CD4-positive, alpha-beta T cell (primary cell): Measurements from ENCODE around the gene SLC35F1. TPM values are rescaled to one million over a fixed set of nuclear protein-coding genes. Genes with fewer than 3 reads are reported as not detected.

ENCODE experiments used
- ATAC-seq: fragments of 200-7000 bp; cut with Tn5 transposase; one replicate; pipeline ENCODE4 v1.10.0; 2022; ENCODE audit warnings: mild to moderate bottlenecking; ENCODE audit not compliant: poor library complexity
- CTCF ChIA-PET: fragments of 350-600 bp; sonication (Branson Sonifier 250); formaldehyde crosslinking; loops from one replicate; lab custom pipeline; 2021; ENCODE audit warnings: antibody characterized with exemption, inconsistent platforms; lab: Charles Lee
- POLR2A ChIA-PET: fragments of 350-600 bp; sonication (Branson Sonifier 250); formaldehyde crosslinking; loops from one replicate; lab custom pipeline; 2021; ENCODE audit warnings: antibody characterized with exemption, inconsistent platforms; lab: Charles Lee
- DNase-seq, 14 experiments: peaks; one replicate each; pipeline ENCODE4 v3.0.0-alpha.2; 2013 to 2020; ENCODE audit warnings: mixed read lengths in 2 of 14
- H3K27ac ChIP-seq, 2 donors: one replicate each; pipeline versions ENCODE4 v1.5.1 to v1.7.0; 2013; ENCODE audit warnings: low read length in 2 of 2, low read depth in 1 of 2, mild to moderate bottlenecking in 1 of 2
- H3K27me3 ChIP-seq, 2 experiments: 1 replicate in 1 of 2; 2 replicates in 1 of 2; pipeline versions ENCODE4 v1.6.1 to v1.7.0; 2013; ENCODE audit warnings: low read length in 2 of 2, control low read depth in 1 of 2, mild to moderate bottlenecking in 1 of 2, moderate library complexity in 1 of 2; ENCODE audit not compliant: insufficient read depth in 2 of 2, control insufficient read depth in 1 of 2
- H3K36me3 ChIP-seq: one replicate; pipeline ENCODE4 v1.6.1; 2013; ENCODE audit warnings: low read length, control low read depth; ENCODE audit not compliant: insufficient read depth
- H3K4me1 ChIP-seq: one replicate; pipeline ENCODE4 v1.6.1; 2013; ENCODE audit warnings: low read length, control low read depth; ENCODE audit not compliant: insufficient read depth
- H3K4me3 ChIP-seq: one replicate; pipeline ENCODE4 v1.5.1; 2013; ENCODE audit warnings: mild to moderate bottlenecking, low read length, moderate library complexity
- H3K9me3 ChIP-seq, 2 experiments: 1 replicate in 1 of 2; 2 replicates in 1 of 2; pipeline versions ENCODE4 v1.6.1 to v1.7.0; 2013; ENCODE audit warnings: low read length in 2 of 2, mild to moderate bottlenecking in 2 of 2, control low read depth in 1 of 2, moderate library complexity in 1 of 2; ENCODE audit not compliant: control insufficient read depth in 1 of 2, insufficient read depth in 1 of 2
- H3K27ac Mint-ChIP-seq: one replicate; pipeline ENCODE4 v1.8.0; 2020; ENCODE audit warnings: mixed read lengths
- H3K27me3 Mint-ChIP-seq: one replicate; pipeline ENCODE4 v1.8.0; 2021; ENCODE audit warnings: mixed read lengths
- H3K36me3 Mint-ChIP-seq: one replicate; pipeline ENCODE4 v1.8.0; 2021; ENCODE audit warnings: low read depth, mixed read lengths
- H3K4me1 Mint-ChIP-seq: one replicate; pipeline ENCODE4 v1.8.0; 2021; ENCODE audit warnings: low read depth, mixed read lengths
- H3K4me3 Mint-ChIP-seq: one replicate; pipeline ENCODE4 v1.8.0; 2020; ENCODE audit warnings: mild to moderate bottlenecking, mixed read lengths
- H3K9me3 Mint-ChIP-seq: one replicate; pipeline ENCODE4 v1.8.0; 2020; ENCODE audit warnings: mixed read lengths
- CTCF ChIP-seq: fragments of 200-600 bp; IDR thresholded peaks from one replicate; pipeline ENCODE4 v1.8.0; 2022; ENCODE audit warnings: antibody characterized with exemption, mild to moderate bottlenecking
- intact Hi-C, 2 experiments: fragments of 100-400 bp; cut with DNase I in 1 of 2; cut with micrococcal nuclease in 1 of 2; formaldehyde crosslinking; loops; one replicate each; pipeline versions ENCODE4 v1.15.1 to v1.9.0; 2023 to 2025; cut with DNase I, micrococcal nuclease
- total RNA-seq, 174 experiments: library from RNA in 2 of 174; stranded (reverse) in 2 of 174; gene quantifications; one replicate each; pipeline ENCODE4 v1.2.3 and lab custom pipeline; 2021 to 2026

SLC35F1 gene
- total RNA-seq, 2 experiments from 2014 or later, result not detected

GRCh38 chr6:117906507-117906957 lies 532 bp upstream of the SLC35F1 start:
- Mint-ChIP-seq H3K27ac (no peak overlapping the region), H3K27me3 (peaks cover 70% of the 10 kb centered on the region), H3K4me1 (peaks cover 4% of the 10 kb centered on the region), H3K4me3 (peak overlapping the region; percentile 71), H3K9me3 (no peaks in the 10 kb centered on the region), H3K36me3 (no peaks in the 10 kb centered on the region)
- no peak for ATAC-seq
- intact Hi-C loops, result no loop called here
- no peak overlapping the region for H3K27ac ChIP-seq
- TF ChIP-seq CTCF, result no peak
- ChIA-PET POLR2A (no interaction called here), CTCF (no interaction called here)
- H3K9me3 ChIP-seq, result peaks cover 0 to 8% of the 10 kb centered on the region in 2 experiments
- no peak for DNase-seq
- H3K4me1 ChIP-seq, result peaks cover 12% of the 10 kb centered on the region
- H3K36me3 ChIP-seq, result no peaks in the 10 kb centered on the region
- H3K4me3 ChIP-seq, result no peak overlapping the region
- H3K27me3 ChIP-seq, result peaks cover 36 to 64% of the 10 kb centered on the region in 2 experiments

- TF ChIP-seq CTCF, result no peak
- intact Hi-C loops, result no loop called here
- H3K36me3 ChIP-seq, result no peaks in the 10 kb centered on the region
- no peaks in the 10 kb centered on the region for H3K9me3 Mint-ChIP-seq
- no peaks in the 10 kb centered on the region for H3K36me3 Mint-ChIP-seq
- peaks cover 0 to 8% of the 10 kb centered on the region in 2 experiments for H3K9me3 ChIP-seq
- H3K4me3 ChIP-seq, result no peak overlapping the region
- peaks cover 74% of the 10 kb centered on the region for H3K27me3 Mint-ChIP-seq
- CTCF ChIA-PET, result no interaction called here
- no peak overlapping the region for H3K4me3 Mint-ChIP-seq
- H3K27ac ChIP-seq, result no peak overlapping the region
- POLR2A ChIA-PET, result no interaction called here
- no peak overlapping the region for H3K27ac Mint-ChIP-seq
- peaks cover 33 to 67% of the 10 kb centered on the region in 2 experiments for H3K27me3 ChIP-seq
- DNase-seq (peak in 1 of 14 experiments; percentile 9), ATAC-seq (no peak)
- H3K4me1 ChIP-seq, result peaks cover 12% of the 10 kb centered on the region
- H3K4me1 Mint-ChIP-seq, result peaks cover 4% of the 10 kb centered on the region
Observed at GRCh38 chr6:117907601-117908245, 659 bp downstream of the SLC35F1 start.

DNA sequence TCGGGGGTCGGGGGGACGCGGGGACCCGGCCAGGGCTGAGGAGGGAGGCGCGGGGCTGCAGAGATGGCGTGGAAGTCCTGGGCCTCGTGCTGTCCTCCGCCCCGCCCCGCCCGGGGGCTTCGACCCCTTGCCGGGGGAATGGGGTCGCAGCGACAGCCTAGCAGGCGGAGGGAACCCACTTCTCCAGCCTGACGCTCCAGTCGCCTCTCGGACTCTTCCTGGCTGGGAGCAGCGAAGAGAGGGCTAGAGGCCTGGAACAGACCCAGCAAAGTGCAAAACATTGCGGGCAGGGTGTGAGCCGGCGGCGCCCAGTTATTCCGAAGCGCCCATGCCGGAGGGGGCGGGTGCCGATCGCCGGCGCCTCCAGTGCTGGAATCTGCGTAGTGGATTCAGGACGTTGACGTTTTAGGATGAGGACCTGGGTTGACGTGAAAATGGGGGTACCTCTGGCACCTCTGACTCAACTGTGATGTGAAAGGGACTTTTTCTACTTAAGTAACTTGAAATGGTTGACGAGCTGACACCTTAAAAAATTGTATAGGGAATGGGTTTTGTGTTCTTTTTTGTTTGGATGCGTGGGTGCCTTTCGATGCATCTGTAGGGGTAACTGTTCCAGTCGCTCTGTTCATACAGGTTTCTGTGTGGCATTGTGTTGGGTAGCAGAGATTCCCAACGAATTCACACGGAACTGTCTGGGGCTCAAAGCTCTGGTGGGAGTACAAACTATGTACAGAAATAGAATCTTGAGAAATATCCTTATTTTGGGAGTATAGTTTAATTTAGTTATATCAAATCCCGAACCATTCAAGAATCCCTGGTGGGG lies 1.4 kb downstream of the SLC35F1 start:
- ChIA-PET POLR2A (no interaction called here), CTCF (no interaction called here)
- DNase-seq (no peak), ATAC-seq (no peak)
- no peak for TF ChIP-seq CTCF
- H3K9me3 Mint-ChIP-seq, result no peaks in the 10 kb centered on the region
- H3K27me3 Mint-ChIP-seq, result peaks cover 80% of the 10 kb centered on the region
- H3K4me1 Mint-ChIP-seq, result peaks cover 4% of the 10 kb centered on the region
- H3K36me3 Mint-ChIP-seq, result no peaks in the 10 kb centered on the region
- Histone ChIP-seq H3K27me3 (peaks cover 33 to 71% of the 10 kb centered on the region in 2 experiments), H3K9me3 (peaks cover 0 to 8% of the 10 kb centered on the region in 2 experiments), H3K4me3 (no peak overlapping the region), H3K27ac (no peak overlapping the region), H3K36me3 (no peaks in the 10 kb centered on the region), H3K4me1 (peaks cover 12% of the 10 kb centered on the region)
- H3K4me3 Mint-ChIP-seq, result peak overlapping the region; percentile 56
- intact Hi-C loops, result no loop called here
- no peak overlapping the region for H3K27ac Mint-ChIP-seq
